PC-3 (cell line): Measurements from ENCODE around the gene AFDN. TPM values are rescaled to one million over a fixed set of nuclear protein-coding genes. Genes with fewer than 3 reads are reported as not detected.

Experiments
- ATAC-seq: fragments of 200-7000 bp; cut with Tn5 transposase; 2 replicates; pipeline ENCODE4 v1.9.1; 2020; ENCODE audit warnings: mild to moderate bottlenecking, moderate library complexity
- BruUV-seq: library from RNA; stranded (reverse); fragments of 400-500 nt; replicated peaks from 2 replicates; lab custom pipeline; 2021; lab: Mats Ljungman, UMichigan
- CTCF ChIA-PET: fragments of 300-600 bp; sonication (Branson Sonifier 250); formaldehyde crosslinking; loops from one replicate; lab custom pipeline; 2022; ENCODE audit warnings: antibody characterized with exemption; lab: Charles Lee
- POLR2A ChIA-PET: fragments of 300-600 bp; sonication (Branson Sonifier 250); formaldehyde crosslinking; loops from one replicate; lab custom pipeline; 2022; ENCODE audit warnings: antibody characterized with exemption; ENCODE audit not compliant: unreplicated experiment; lab: Charles Lee
- DNase-seq: peaks from one replicate; pipeline ENCODE4 v3.0.0-alpha.2; 2015
- H2AFZ ChIP-seq: fragments of 300-600 bp; sonication (generic); 2 replicates; pipeline ENCODE4 v1.6.0; 2016; ENCODE audit warnings: antibody characterized with exemption, low read length
- H3F3A ChIP-seq: fragments of 300-600 bp; sonication (generic); one replicate; pipeline ENCODE4 v1.6.0; 2017; ENCODE audit warnings: antibody characterized with exemption, low read length, control low read depth, mild to moderate bottlenecking; ENCODE audit not compliant: unreplicated experiment
- H3K27ac ChIP-seq: fragments of 300-600 bp; sonication (generic); 2 replicates; pipeline ENCODE4 v1.5.1; 2016; ENCODE audit warnings: mild to moderate bottlenecking, low read length
- H3K27me3 ChIP-seq: fragments of 300-600 bp; sonication (generic); 2 replicates; pipeline ENCODE4 v1.6.1; 2016; ENCODE audit warnings: low read length, mixed read lengths
- H3K36me3 ChIP-seq: fragments of 300-600 bp; sonication (generic); 2 replicates; pipeline ENCODE4 v1.6.1; 2016; ENCODE audit warnings: low read depth, mixed run types, low read length, mixed read lengths
- H3K4me1 ChIP-seq: fragments of 300-600 bp; sonication (generic); 2 replicates; pipeline ENCODE4 v1.5.1; 2016; ENCODE audit warnings: low read length; ENCODE audit not compliant: insufficient read depth
- H3K4me2 ChIP-seq: fragments of 300-600 bp; sonication (generic); 2 replicates; pipeline ENCODE4 v1.6.0; 2016; ENCODE audit warnings: low read length
- H3K4me3 ChIP-seq: fragments of 300-600 bp; sonication (generic); 2 replicates; pipeline ENCODE4 v1.5.1; 2016; ENCODE audit warnings: mild to moderate bottlenecking, low read length, mixed read lengths
- H3K79me2 ChIP-seq: fragments of 300-600 bp; sonication (generic); 2 replicates; pipeline ENCODE4 v1.6.1; 2017; ENCODE audit warnings: low read length, mixed read lengths
- H3K9ac ChIP-seq: fragments of 300-600 bp; sonication (generic); 2 replicates; pipeline ENCODE4 v1.6.0; 2016; ENCODE audit warnings: mild to moderate bottlenecking, low read length
- H3K9me2 ChIP-seq: fragments of 300-600 bp; sonication (generic); replicated peaks from 2 replicates; pipeline ENCODE4 v1.6.1; 2016; ENCODE audit warnings: mixed run types, low read length, mixed read lengths
- H3K9me3 ChIP-seq: fragments of 300-600 bp; sonication (generic); 2 replicates; pipeline ENCODE4 v1.6.1; 2016; ENCODE audit warnings: low read length, mixed read lengths
- H4K20me1 ChIP-seq: fragments of 300-600 bp; sonication (generic); 2 replicates; pipeline ENCODE4 v1.6.1; 2016; ENCODE audit warnings: low read length, mixed read lengths
- EZH2 ChIP-seq: fragments of 300-600 bp; sonication (generic); IDR thresholded peaks from one replicate; pipeline ENCODE4 v1.6.1; 2017; ENCODE audit warnings: antibody characterized with exemption, mild to moderate bottlenecking, low read length; ENCODE audit not compliant: unreplicated experiment
- EZH2phosphoT487 ChIP-seq: fragments of 300-600 bp; sonication (generic); IDR thresholded peaks from 2 replicates; pipeline ENCODE4 v1.6.1; 2018; ENCODE audit warnings: mild to moderate bottlenecking, antibody characterized with exemption, low read length, borderline replicate concordance
- intact Hi-C: fragments of 100-400 bp; cut with micrococcal nuclease; formaldehyde crosslinking; loops from 2 replicates; pipeline ENCODE4 v1.9.0; 2023
- total RNA-seq: library from RNA; depleted of rRNA; stranded (reverse); fragments of >200 nt; gene quantifications from 2 replicates; pipeline ENCODE4 v1.2.3, GENCODE V29; 2014
- TF ChIP-seq, protein P1 (sequence below): fragments of 300-600 bp; sonication (generic); conservative IDR thresholded peaks from 2 replicates; pipeline ENCODE4 v1.5.1; 2017; ENCODE audit warnings: antibody characterized with exemption, low read depth, mild to moderate bottlenecking, low read length

The AFDN gene
- total RNA-seq, 1 experiment from 2014 or later, result 37.1 TPM

DNA sequence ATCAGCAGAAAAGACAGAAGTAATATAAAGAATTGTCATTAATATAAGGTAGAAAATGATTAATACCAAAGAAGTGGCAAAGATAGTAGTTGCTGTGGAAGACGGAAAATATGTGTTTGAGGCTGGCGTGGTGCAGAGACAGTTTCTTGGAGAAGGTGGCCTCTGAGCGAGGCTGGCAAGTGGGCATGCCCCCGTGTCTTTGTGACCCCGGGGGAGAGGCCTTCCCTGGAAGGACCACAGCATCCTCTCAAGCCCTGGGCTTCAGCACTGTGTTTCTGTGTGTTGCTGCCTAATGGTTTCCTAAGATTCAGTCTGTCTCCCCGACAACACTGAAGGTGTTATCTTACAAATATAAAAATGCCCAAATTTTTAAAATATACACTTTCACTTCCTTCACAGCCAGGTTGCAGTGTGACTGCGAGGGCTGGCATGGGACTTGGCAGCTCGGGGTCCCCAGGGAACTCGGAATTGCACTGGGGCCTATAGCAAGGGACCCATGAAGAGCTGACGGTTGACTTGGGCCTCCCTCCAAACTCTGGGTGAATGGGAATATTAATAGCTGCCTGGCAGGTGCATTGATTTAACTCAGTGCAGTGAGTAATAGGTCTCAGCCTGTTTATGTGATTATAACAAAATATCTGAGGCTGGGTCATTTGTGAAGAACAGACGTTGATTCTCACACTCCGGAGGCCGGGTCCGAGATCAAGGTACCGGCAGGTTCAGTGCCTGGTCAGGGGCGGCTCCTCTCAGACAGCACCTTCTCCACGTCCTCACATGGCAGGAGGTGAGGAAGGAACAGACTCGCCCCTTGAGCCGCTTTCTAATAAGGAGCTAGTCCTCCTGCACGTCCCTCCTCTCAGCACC is 47.4 kb upstream of the AFDN start:
- POLR2A ChIA-PET, result no interaction called here
- Histone ChIP-seq H3K27ac (no peak overlapping the region), H3K27me3 (no peaks in the 10 kb centered on the region), H4K20me1 (no peaks in the 10 kb centered on the region), H3F3A (no peaks in the 10 kb centered on the region), H3K4me2 (no peak overlapping the region), H3K9me3 (no peaks in the 10 kb centered on the region), H3K4me3 (no peak overlapping the region), H3K9me2 (no peaks in the 10 kb centered on the region), H3K36me3 (no peaks in the 10 kb centered on the region), H3K4me1 (no peaks in the 10 kb centered on the region), H3K9ac (no peak overlapping the region), H2AFZ (no peak overlapping the region), H3K79me2 (no peaks in the 10 kb centered on the region)
- TF ChIP-seq, protein P1, sequence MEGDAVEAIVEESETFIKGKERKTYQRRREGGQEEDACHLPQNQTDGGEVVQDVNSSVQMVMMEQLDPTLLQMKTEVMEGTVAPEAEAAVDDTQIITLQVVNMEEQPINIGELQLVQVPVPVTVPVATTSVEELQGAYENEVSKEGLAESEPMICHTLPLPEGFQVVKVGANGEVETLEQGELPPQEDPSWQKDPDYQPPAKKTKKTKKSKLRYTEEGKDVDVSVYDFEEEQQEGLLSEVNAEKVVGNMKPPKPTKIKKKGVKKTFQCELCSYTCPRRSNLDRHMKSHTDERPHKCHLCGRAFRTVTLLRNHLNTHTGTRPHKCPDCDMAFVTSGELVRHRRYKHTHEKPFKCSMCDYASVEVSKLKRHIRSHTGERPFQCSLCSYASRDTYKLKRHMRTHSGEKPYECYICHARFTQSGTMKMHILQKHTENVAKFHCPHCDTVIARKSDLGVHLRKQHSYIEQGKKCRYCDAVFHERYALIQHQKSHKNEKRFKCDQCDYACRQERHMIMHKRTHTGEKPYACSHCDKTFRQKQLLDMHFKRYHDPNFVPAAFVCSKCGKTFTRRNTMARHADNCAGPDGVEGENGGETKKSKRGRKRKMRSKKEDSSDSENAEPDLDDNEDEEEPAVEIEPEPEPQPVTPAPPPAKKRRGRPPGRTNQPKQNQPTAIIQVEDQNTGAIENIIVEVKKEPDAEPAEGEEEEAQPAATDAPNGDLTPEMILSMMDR, result no peak
- TF ChIP-seq EZH2 (no peak), EZH2phosphoT487 (no peak)
- intact Hi-C loops, result no loop called here
- CTCF ChIA-PET, result no interaction called here
- ATAC-seq (no peak), DNase-seq (no peak)
- no TSS peak for BruUV-seq

DNA sequence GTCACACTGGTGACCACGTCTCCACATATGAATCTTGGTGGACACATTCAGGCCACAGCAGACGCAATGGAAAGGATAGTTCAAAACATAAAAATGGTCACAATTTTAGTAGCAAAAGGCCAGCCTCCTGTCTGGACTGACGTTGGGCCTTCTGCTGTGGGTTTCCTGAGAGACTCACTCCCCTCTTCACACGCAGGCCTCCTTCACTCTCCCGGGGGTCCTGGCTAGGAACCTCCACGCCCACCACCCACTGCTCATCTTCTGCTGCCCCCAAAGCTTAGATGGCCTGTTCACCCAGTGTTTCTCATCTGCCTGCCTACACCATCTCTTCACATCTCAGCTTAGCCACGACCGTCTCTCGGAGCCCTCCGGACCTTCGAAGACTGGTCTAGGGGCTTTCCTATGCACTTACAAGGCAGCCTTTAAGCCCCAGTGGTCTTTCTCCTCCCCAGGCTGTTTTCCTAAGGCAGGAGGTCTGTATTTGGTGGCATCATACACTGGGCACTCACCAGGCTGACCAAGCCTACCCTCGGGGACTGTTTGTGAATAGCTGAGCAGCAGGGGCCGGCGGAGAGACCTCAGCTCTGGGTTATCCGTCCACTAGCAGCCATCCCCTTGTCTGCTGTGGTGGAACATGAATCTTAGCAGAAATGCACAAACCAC is 46.6 kb upstream of the AFDN start:
- CTCF ChIA-PET, result no interaction called here
- intact Hi-C loops, result no loop called here
- H2AFZ ChIP-seq, result no peak overlapping the region
- BruUV-seq, result no TSS peak
- H3K4me1 ChIP-seq, result no peaks in the 10 kb centered on the region
- no peak overlapping the region for H3K9ac ChIP-seq
- ATAC-seq (no peak), DNase-seq (no peak)
- H3K4me2 ChIP-seq, result no peak overlapping the region
- H3K4me3 ChIP-seq, result no peak overlapping the region
- no peaks in the 10 kb centered on the region for H3K36me3 ChIP-seq
- no peak for TF ChIP-seq EZH2phosphoT487
- H3K9me2 ChIP-seq, result no peaks in the 10 kb centered on the region
- no peaks in the 10 kb centered on the region for H3F3A ChIP-seq
- no peaks in the 10 kb centered on the region for H4K20me1 ChIP-seq
- POLR2A ChIA-PET, result no interaction called here
- no peaks in the 10 kb centered on the region for H3K9me3 ChIP-seq
- H3K27me3 ChIP-seq, result no peaks in the 10 kb centered on the region
- no peak overlapping the region for H3K27ac ChIP-seq
- no peaks in the 10 kb centered on the region for H3K79me2 ChIP-seq

DNA sequence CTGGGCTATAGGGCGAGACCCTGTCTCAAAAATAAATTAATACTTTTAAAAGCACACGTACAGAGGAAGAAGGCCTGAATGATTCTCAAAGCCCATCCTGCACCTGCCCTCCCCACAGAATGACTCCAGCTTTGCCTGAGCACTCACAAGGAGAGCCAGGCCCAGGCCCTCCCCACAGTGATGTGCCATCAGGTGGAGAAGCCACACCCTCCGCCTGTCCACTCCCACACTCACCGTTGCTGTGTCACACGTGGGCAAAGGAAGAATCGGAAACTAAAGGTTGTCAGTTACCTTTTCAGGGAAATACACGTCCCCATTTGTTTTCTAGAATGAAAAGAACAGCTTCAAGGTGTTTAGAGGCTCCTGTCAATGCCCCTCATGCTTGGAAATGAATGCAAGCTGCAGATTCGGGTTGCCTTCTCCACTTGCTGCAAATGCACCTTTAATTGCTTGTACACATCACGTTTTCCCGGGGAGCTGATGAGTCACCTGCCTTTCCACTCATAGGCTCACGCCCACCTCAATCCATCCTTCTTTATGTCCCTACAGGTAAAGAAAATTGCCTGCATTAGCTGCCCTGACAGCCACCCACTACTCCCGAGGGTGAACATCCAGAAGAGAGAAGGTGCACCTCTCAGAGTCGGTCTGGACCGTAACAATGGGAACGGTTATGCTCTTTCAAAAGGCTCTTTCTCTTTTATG is 45.5 kb upstream of the AFDN start:
- intact Hi-C loops, result no loop called here
- Histone ChIP-seq H3K4me1 (no peaks in the 10 kb centered on the region), H3K4me2 (no peak overlapping the region), H4K20me1 (no peaks in the 10 kb centered on the region), H3K36me3 (no peaks in the 10 kb centered on the region), H3K79me2 (no peaks in the 10 kb centered on the region), H3K27me3 (no peaks in the 10 kb centered on the region), H2AFZ (no peak overlapping the region), H3K9me2 (no peaks in the 10 kb centered on the region), H3K9me3 (no peaks in the 10 kb centered on the region), H3K4me3 (no peak overlapping the region), H3F3A (no peaks in the 10 kb centered on the region), H3K27ac (no peak overlapping the region), H3K9ac (no peak overlapping the region)
- TF ChIP-seq EZH2 (no peak), EZH2phosphoT487 (no peak)
- TF ChIP-seq, protein P1, result no peak
- POLR2A ChIA-PET, result no interaction called here
- CTCF ChIA-PET, result no interaction called here
- no TSS peak for BruUV-seq
- no peak for ATAC-seq
- DNase-seq, result no peak
